CD14-positive monocyte (primary cell): ENCODE data around the gene MTMR10. TPM values are rescaled to one million over a fixed set of nuclear protein-coding genes. Genes with fewer than 3 reads are reported as not detected.

Source experiments
- DNase-seq, 3 donors: peaks; one replicate each; pipeline ENCODE4 v3.0.0-alpha.2; 2011 to 2022
- H2AFZ ChIP-seq: 2 replicates; pipeline ENCODE4 v1.6.0; 2012; ENCODE audit warnings: mild to moderate bottlenecking, low read depth, low read length, inconsistent platforms; ENCODE audit not compliant: insufficient read depth, poor library complexity, severe bottlenecking
- H3K27ac ChIP-seq, 2 donors: 1 replicate in 1 of 2; 2 replicates in 1 of 2; pipeline ENCODE4 v1.5.1; 2012 to 2013; ENCODE audit warnings: low read length in 2 of 2, control low read depth in 1 of 2, inconsistent platforms in 1 of 2, low read depth in 1 of 2, mild to moderate bottlenecking in 1 of 2
- H3K27me3 ChIP-seq, 2 donors: one replicate each; pipeline versions ENCODE4 v1.6.0 to v1.6.1; 2011 to 2013; ENCODE audit warnings: low read length in 2 of 2; ENCODE audit not compliant: control insufficient read depth in 2 of 2, insufficient read depth in 2 of 2
- H3K36me3 ChIP-seq, 2 donors: replicated peaks in 1 of 2; 1 replicate in 1 of 2; 2 replicates in 1 of 2; pipeline versions ENCODE4 v1.5.1 to v1.6.1; 2012 to 2013; ENCODE audit warnings: low read length in 2 of 2, control low read depth in 1 of 2, inconsistent platforms in 1 of 2, mild to moderate bottlenecking in 1 of 2; ENCODE audit not compliant: insufficient read depth in 2 of 2, control insufficient read depth in 1 of 2
- H3K4me1 ChIP-seq, 2 donors: 1 replicate in 1 of 2; 2 replicates in 1 of 2; pipeline versions ENCODE4 v1.5.1 to v1.6.1; 2012 to 2013; ENCODE audit warnings: low read length in 2 of 2, control low read depth in 1 of 2, inconsistent platforms in 1 of 2, mild to moderate bottlenecking in 1 of 2, moderate library complexity in 1 of 2; ENCODE audit not compliant: insufficient read depth in 2 of 2, control insufficient read depth in 1 of 2
- H3K4me2 ChIP-seq: replicated peaks from 2 replicates; pipeline ENCODE3; 2012; ENCODE audit warnings: low read length, moderate library complexity, mild to moderate bottlenecking; ENCODE audit not compliant: poor library complexity, severe bottlenecking; ENCODE audit errors: extremely low read depth
- H3K4me3 ChIP-seq, 3 experiments: fragments of 200-600 bp in 1 of 3; sonication (generic) in 1 of 3; replicated peaks in 1 of 3; 1 replicate in 2 of 3; 2 replicates in 1 of 3; pipeline ENCODE4 v1.5.1; 2011 to 2013; ENCODE audit warnings: low read length in 3 of 3, mild to moderate bottlenecking in 3 of 3, control low read depth in 2 of 3, low read depth in 2 of 3, inconsistent platforms in 1 of 3, moderate library complexity in 1 of 3
- H3K79me2 ChIP-seq: 2 replicates; pipeline ENCODE4 v1.6.0; 2012; ENCODE audit warnings: mild to moderate bottlenecking, control low read depth, inconsistent platforms, low read length, moderate library complexity; ENCODE audit not compliant: insufficient read depth
- H3K9ac ChIP-seq: 2 replicates; pipeline ENCODE4 v1.6.0; 2017; ENCODE audit warnings: low read length, mild to moderate bottlenecking; ENCODE audit not compliant: insufficient read depth, poor library complexity, severe bottlenecking
- H3K9me3 ChIP-seq, 2 donors: replicated peaks in 1 of 2; 1 replicate in 1 of 2; 2 replicates in 1 of 2; pipeline versions ENCODE4 v1.5.1 to v1.6.1; 2012 to 2013; ENCODE audit warnings: low read length in 2 of 2, control low read depth in 1 of 2; ENCODE audit not compliant: control insufficient read depth in 1 of 2, insufficient read depth in 1 of 2
- H4K20me1 ChIP-seq: 2 replicates; pipeline ENCODE4 v1.6.0; 2012; ENCODE audit warnings: mild to moderate bottlenecking, low read length, control low read depth, moderate library complexity; ENCODE audit not compliant: insufficient read depth
- H3K27ac Mint-ChIP-seq, 7 donors: one replicate each; pipeline ENCODE4 v1.8.0; 2020; ENCODE audit warnings: mild to moderate bottlenecking in 7 of 7, mixed read lengths in 7 of 7, moderate library complexity in 6 of 7, inconsistent platforms in 2 of 7
- H3K27me3 Mint-ChIP-seq, 3 donors: one replicate each; pipeline ENCODE4 v1.8.0; 2021 to 2022; ENCODE audit warnings: low read depth in 3 of 3, mild to moderate bottlenecking in 3 of 3, mixed read lengths in 3 of 3, moderate library complexity in 3 of 3, inconsistent platforms in 1 of 3
- H3K36me3 Mint-ChIP-seq, 2 donors: one replicate each; pipeline ENCODE4 v1.8.0; 2020; ENCODE audit warnings: mixed read lengths in 2 of 2, inconsistent platforms in 1 of 2, mild to moderate bottlenecking in 1 of 2
- H3K4me1 Mint-ChIP-seq: one replicate; pipeline ENCODE4 v1.8.0; 2020; ENCODE audit warnings: mild to moderate bottlenecking, mixed read lengths
- H3K4me3 Mint-ChIP-seq, 2 donors: one replicate each; pipeline ENCODE4 v1.8.0; 2020; ENCODE audit warnings: mild to moderate bottlenecking in 2 of 2, mixed read lengths in 2 of 2, moderate library complexity in 1 of 2
- H3K9me3 Mint-ChIP-seq, 7 donors: one replicate each; pipeline ENCODE4 v1.8.0; 2020 to 2022; ENCODE audit warnings: mixed read lengths in 7 of 7, mild to moderate bottlenecking in 6 of 7, moderate library complexity in 6 of 7, inconsistent platforms in 2 of 7
- WGBS: methylation state at CpG from one replicate; pipeline ENCODE4 v1.1.5; 2013; ENCODE audit warnings: missing lambda C conversion rate; ENCODE audit not compliant: insufficient coverage; 5-methylcytosine and 5-hydroxymethylcytosine counted together
- intact Hi-C, 2 donors: fragments of 100-400 bp; cut with micrococcal nuclease; formaldehyde crosslinking; loops; one replicate each; pipeline versions ENCODE4 v1.15.0 to v1.15.1; 2023
- polyA plus RNA-seq, 3 donors: library from polyadenylated mRNA; depleted of rRNA in 1 of 3; unstranded in 2 of 3; stranded (reverse) in 1 of 3; fragments of 300-500 nt in 2 of 3; fragments of >200 nt in 1 of 3; fragmentation: Illumina TruSeq in 2 of 3; gene quantifications; 1 replicate in 2 of 3; 2 replicates in 1 of 3; pipeline ENCODE4 v1.2.3, GENCODE V29; 2012 to 2021
- TF ChIP-seq, protein P1 (sequence below): fragments of 200-600 bp; IDR thresholded peaks from one replicate; pipeline ENCODE4 v1.8.0; 2022; ENCODE audit warnings: antibody characterized with exemption, mild to moderate bottlenecking

The MTMR10 gene
- polyA plus RNA-seq, 3 donors: 8.7 to 23.3 (median 15.9) TPM

DNA sequence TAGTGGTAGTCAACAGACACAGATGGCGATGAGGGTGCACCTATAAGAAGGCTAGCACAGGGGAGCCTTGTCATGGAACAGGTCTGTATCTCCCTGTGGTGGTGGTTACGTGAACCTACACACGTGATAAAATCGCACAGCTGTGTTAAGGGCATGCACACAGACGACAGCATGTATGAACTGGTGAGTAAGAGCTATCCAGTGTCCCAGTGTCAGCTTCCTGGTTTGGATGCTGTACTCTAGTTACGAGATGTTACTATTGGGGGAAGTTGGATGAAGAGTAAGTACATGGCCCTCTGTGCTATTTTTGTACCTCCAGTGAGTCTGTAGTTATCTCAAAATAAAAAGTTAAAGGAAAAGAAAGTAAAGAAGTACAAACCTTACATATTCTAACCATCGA, 38.2 kb downstream of the MTMR10 start:
- H3K4me1 ChIP-seq: peaks cover 0 to 2% of the 10 kb centered on the region in 2 donors
- H3K9me3 Mint-ChIP-seq: peaks cover 0 to 7% (median 2%) of the 10 kb centered on the region in 7 donors
- no peak overlapping the region for H3K9ac ChIP-seq
- peaks cover 92 to 99% of the 10 kb centered on the region in 2 donors for H3K36me3 Mint-ChIP-seq
- no peaks in the 10 kb centered on the region for H3K9me3 ChIP-seq
- H3K4me1 Mint-ChIP-seq: peaks cover 13% of the 10 kb centered on the region
- 93% methylated on average over 5 of the region's 7 CpGs for WGBS
- no peaks in the 10 kb centered on the region for H3K79me2 ChIP-seq
- peaks cover 65% of the 10 kb centered on the region for H4K20me1 ChIP-seq
- no peak overlapping the region for H3K4me3 ChIP-seq
- no peak overlapping the region for H3K4me2 ChIP-seq
- no peaks in the 10 kb centered on the region for H3K27me3 ChIP-seq
- H2AFZ ChIP-seq: no peak overlapping the region
- peaks cover 97 to 100% of the 10 kb centered on the region in 2 donors for H3K36me3 ChIP-seq
- no peaks in the 10 kb centered on the region for H3K27me3 Mint-ChIP-seq
- no peak overlapping the region for H3K27ac ChIP-seq
- H3K4me3 Mint-ChIP-seq: no peak overlapping the region
- H3K27ac Mint-ChIP-seq: peak overlapping the region in 1 of 7 donors; percentile 23
- intact Hi-C loops: no loop called here
- TF ChIP-seq, protein P1, sequence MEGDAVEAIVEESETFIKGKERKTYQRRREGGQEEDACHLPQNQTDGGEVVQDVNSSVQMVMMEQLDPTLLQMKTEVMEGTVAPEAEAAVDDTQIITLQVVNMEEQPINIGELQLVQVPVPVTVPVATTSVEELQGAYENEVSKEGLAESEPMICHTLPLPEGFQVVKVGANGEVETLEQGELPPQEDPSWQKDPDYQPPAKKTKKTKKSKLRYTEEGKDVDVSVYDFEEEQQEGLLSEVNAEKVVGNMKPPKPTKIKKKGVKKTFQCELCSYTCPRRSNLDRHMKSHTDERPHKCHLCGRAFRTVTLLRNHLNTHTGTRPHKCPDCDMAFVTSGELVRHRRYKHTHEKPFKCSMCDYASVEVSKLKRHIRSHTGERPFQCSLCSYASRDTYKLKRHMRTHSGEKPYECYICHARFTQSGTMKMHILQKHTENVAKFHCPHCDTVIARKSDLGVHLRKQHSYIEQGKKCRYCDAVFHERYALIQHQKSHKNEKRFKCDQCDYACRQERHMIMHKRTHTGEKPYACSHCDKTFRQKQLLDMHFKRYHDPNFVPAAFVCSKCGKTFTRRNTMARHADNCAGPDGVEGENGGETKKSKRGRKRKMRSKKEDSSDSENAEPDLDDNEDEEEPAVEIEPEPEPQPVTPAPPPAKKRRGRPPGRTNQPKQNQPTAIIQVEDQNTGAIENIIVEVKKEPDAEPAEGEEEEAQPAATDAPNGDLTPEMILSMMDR: no peak
- DNase-seq: no peak

DNA sequence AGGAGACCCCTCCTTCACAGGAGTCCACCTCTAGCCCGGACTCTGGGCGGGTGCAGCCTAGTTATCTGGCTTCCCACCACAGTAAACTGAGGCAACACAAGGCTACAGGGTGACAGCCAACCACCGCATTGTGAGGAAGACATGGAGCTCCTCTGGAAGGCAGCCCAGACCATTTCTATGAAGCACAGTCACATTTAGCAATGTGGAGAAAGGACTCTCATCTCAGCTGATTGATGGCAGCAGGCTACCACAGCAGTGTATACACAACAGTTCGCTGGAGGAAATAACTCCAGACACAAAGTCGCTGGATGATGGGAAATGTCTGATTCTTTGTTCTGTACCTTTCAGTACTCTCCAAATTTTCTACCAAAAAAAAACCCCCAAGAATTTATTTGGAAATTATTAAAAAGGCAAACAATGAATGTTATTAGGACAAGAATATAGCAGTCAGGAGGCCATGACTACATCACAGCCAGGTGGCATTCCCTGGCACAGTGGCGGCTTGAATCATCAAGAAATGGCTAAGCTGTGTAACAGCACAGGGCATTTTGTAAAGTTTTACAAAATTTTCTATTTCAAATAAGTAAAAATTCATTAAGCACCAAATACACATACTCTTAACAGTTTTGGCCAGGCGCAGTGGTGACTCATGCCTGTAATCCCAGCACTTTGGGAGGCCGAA, 47.6 kb downstream of the MTMR10 start:
- Histone ChIP-seq H2AFZ (no peak overlapping the region), H3K4me2 (no peak overlapping the region), H3K9me3 (no peaks in the 10 kb centered on the region), H4K20me1 (peaks cover 76% of the 10 kb centered on the region), H3K36me3 (peaks cover 97 to 100% of the 10 kb centered on the region in 2 donors), H3K27me3 (no peaks in the 10 kb centered on the region), H3K27ac (no peak overlapping the region), H3K4me1 (no peaks in the 10 kb centered on the region), H3K79me2 (no peaks in the 10 kb centered on the region), H3K4me3 (no peak overlapping the region), H3K9ac (no peak overlapping the region)
- 86% methylated on average over 5 of the region's 8 CpGs for WGBS
- TF ChIP-seq, protein P1: no peak
- Mint-ChIP-seq H3K4me3 (no peak overlapping the region), H3K36me3 (peaks cover 93 to 99% of the 10 kb centered on the region in 2 donors), H3K27me3 (peaks cover 0 to 2% (median 2%) of the 10 kb centered on the region in 3 donors), H3K27ac (peak overlapping the region in 1 of 7 donors; percentile 84), H3K4me1 (no peaks in the 10 kb centered on the region), H3K9me3 (no peaks in the 10 kb centered on the region)
- intact Hi-C loops: no loop called here
- no peak for DNase-seq
